GM10847 (cell line): ENCODE data around the gene TNFAIP8L1.

Experiments
- POLR2A ChIP-seq: IDR thresholded peaks from 2 replicates; pipeline ENCODE4 v1.6.1; 2011; ENCODE audit not compliant: insufficient read length; ENCODE audit errors: extremely low read depth

The TNFAIP8L1 gene

DNA sequence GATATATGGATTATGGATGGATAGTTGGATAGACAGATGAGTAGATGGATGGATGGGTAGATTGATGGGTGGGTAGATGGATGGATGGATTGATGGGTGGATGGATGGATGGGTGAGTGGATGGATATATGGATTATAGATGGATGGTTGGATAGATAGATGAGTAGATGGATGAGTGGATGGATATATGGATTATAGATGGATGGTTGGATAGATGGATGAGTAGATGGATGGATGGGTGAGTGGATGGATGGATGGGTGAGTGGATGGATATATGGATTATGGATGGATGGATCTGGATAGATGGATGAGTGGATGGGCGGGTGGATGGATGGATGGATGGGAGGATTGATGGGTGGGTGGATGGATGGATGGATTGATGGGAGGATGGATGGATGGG lies 36.4 kb upstream of the TNFAIP8L1 start:
- TF ChIP-seq POLR2A, result no peak

DNA sequence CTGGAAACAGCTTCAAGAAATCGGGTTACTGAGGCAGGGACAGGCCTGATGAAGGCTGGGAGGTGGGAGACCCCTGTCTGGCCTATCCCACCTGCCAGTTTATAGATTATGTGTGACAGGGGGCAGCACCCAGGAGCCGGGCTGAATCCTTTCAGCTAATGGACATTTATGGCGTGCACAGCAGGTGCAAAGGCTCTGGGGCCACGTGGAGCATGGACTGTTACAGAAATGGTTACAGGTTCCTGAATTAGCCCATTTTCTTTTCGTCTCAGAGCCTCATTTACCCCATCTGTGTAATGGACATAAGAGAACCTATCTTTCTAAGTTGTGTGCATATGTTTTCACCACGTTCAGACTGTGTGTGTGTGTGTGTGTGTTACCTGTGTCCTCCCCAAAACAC lies 34.4 kb upstream of the TNFAIP8L1 start:
- TF ChIP-seq POLR2A, result no peak

DNA sequence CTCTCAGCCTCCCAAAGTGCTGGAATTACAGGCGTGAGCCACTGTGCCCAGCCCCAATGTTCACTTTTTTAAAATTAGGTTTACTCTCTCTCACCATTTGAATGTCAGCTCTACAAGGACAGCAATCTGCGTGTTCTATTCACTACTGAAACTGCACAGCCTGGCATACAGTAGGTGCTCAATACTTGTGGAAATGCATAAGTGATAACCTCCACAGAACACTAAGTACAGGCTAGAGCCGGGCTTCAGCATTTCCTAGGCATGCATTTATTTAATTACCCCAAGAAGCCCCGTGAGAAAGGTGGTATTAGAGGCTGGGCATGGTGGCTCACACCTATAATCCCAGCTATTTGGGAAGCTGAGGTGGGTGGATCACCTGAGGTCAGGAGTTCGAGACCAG lies 33.1 kb upstream of the TNFAIP8L1 start:
- no peak for TF ChIP-seq POLR2A

DNA sequence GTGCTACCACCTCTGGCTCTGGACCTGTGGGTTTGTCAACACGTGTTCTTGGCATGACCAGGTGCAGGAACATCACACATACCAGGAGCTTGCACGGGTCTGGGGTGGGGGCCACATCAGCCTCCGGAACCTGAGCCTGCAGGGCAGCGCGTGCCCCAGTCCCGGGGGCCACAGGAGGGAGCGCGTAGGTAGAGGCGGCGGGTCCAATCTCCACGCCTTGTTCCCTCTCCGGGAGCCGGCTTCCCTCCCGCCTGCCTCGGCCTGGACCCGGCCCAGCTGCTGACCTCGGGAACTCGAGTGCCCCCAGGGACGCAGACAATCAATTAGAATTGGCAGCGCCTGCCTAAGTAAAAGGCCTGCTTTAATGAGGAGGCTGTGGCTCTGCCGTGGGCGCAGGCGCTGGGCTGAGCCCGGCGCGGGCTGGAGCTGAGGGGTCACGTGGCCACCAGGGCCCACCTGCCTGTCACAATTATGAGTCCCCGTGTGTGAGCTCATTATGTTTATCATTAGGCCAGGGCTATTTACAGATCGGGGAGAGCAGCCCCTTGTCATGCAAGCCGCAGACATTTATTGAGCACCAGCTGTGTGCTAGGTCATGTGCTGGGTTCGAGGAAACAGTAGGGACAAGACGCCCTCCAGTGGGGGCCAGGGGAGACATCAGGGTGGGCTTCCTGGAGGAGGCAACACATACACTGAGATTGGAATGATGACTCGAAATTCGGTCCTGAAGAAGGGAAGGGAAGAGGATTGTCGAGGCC lies 32.2 kb upstream of the TNFAIP8L1 start:
- TF ChIP-seq POLR2A, result no peak

DNA sequence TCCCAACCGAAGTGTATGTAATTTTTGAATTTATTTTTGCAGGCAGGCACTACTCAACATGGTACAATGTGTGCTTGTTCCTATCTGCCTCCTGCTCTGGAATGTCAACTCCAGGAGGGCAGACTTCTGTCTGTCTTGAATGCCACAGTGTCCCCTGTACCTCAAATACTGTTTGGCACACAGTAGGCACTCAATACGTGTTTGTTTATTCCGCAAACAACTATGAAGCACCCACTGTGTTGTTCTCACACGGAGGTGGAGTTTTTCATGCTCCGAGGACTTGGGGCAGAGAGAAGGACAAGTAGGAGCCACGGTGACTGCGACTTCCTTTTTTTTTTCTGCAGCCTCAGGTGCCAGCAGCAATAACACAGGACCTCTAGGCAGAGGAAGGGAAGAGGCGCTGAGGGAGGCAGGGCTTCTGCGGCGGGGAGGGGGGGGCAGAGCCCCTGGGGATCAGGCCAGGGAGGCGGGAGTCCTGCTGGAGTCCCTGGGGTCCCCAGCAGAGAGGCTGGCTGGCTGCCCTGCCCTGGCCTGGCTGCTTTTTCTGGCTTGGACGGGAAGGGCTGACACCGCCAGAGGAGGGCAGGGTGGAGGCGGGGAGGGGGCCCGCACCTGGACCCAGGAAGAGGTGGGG lies 29.3 kb upstream of the TNFAIP8L1 start:
- TF ChIP-seq POLR2A, result no peak

DNA sequence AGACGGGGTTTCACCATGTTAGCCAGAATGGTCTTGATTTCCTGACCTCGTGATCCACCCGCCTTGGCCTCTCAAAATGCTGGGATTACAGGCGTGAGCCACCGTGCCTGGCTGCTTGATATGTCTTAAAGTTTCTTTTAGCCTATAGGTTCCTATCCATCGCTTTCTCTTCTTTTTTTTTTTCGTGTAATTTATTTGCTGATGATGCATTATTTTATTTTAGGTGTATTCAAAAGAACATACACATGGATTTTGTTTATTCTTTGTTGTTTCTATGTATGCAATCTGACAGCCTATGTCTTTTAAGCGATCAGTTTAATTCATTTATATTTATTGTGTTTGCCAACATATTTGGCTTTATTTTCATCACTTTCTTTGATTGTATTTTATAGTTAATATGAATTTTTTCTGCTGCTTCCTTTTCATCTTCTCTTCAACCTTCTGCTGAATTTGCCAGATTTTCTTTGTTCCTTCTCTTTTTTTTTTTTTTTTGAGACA lies 26.0 kb upstream of the TNFAIP8L1 start:
- no peak for TF ChIP-seq POLR2A

DNA sequence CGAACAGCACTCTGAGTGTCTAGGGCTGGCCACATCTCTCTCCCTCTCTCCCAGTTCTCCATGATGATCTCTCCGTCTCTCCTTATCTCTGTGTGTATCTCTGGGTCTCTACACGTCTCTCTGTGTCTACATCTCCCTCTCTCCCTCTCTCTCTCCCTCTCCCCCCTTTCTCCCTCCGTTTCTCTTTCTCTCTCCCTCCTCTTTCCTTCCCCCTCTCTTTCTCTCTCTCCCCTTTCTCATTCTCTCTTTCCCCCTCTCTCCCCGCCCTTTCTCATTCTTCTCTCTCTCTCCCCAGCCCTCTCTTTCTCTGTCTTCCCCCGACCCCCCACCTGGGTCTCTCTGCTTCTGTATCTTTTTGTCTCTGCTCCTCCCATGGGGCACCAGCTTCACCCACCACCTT lies 21.3 kb upstream of the TNFAIP8L1 start:
- TF ChIP-seq POLR2A, result no peak

DNA sequence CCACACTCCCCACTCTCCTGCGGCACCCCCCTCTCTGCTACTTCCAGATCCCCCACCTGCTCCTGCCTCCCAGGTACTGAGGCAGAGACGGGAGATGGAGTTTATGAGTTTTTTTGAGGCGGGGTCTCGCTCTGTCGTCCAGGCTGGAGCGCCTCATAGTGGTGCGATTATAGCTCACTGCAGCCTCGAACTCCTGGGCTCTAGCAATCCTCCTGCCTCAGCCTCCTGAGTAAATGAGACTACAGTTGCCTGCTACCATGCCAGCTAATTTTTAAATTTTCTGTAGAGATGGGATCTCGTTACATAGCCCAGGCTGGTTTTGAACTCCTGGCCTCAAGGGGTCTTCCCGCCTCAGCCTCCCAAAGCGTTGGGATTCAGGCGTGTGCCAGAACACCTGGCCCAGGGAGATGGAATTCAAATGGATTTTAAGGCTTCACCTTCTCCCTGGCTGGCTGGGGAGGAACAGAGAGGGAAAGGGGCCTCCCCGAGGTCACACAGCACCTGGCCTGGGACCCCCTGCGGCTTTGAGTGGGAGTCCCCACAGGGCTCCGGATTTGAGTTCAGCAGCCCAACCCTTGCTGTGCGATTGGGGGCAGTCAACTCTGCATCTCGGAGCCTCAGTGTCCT lies 19.5 kb upstream of the TNFAIP8L1 start:
- TF ChIP-seq POLR2A, result no peak

DNA sequence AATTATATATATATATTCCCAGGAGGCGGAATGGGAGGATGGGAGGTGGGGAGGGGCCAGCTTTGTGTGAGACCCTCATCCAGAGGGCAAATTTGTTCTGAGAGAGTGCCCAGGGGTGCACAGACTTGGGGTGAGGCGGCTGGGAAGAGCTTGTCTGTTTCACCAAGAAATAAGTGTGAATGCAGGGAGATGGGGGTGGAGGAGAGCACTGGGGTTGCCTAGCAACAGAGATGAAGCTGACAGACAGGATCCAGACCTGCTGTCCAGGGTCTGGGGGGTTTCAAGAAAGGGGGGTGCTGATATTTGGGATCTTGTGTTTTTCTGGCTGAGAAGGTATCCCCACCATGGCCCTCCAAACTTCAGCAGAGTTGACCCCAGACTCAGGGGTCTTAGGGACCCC lies 18.6 kb upstream of the TNFAIP8L1 start:
- TF ChIP-seq POLR2A, result no peak

DNA sequence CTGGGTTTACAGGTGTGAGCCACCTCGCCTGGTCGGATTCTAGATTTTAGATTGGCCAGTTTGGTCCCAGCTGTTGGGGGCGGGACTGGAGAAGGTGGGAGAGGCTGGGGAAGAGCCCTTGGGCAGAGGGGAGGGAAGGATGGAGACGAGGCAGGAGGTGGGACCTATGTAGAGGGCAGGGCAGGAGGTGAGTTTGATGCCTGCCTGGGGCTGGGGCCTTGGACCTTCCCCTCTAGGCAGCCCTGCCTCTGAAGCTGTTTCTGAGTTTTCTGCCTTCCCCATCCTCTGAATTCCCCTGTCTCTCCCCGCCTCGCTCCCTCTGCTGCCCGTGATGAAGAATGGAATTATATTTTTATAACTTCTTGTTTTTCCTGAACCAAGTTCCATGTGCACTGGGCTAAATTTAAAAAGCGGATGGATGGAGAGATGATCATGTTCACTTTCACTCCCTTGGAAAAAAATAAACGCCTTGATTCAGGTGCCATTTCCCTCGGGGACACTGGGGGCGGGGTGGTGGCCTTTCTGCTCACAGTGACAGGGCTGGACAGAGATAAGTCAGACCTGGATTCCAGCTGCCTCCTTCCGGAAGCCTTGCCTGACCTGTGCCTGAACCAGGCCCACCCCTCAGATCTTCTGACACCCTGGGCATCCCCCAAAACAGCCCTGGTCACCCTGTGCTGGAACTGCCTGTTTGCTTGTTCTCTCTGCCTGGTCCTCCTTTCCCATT lies 16.5 kb upstream of the TNFAIP8L1 start:
- no peak for TF ChIP-seq POLR2A

DNA sequence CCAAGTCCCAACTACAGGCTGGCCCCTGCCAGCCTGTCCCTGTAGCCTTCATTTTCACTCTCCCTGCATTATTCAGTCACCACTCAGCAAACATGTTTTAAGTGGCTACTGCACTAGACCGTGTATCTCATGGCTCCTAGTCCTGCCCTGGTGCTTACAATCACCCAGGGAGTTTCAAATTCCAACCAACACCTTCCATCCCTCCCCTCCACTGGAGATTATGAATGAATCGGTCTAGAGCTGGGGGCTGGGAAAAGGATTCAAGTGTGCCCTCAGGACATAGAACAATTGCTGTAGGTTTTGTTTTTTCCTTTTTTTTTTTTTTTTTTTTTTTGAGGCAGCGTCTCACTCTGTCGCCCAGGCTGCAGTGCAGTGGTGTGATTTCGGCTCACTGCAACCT lies 15.0 kb upstream of the TNFAIP8L1 start:
- no peak for TF ChIP-seq POLR2A

DNA sequence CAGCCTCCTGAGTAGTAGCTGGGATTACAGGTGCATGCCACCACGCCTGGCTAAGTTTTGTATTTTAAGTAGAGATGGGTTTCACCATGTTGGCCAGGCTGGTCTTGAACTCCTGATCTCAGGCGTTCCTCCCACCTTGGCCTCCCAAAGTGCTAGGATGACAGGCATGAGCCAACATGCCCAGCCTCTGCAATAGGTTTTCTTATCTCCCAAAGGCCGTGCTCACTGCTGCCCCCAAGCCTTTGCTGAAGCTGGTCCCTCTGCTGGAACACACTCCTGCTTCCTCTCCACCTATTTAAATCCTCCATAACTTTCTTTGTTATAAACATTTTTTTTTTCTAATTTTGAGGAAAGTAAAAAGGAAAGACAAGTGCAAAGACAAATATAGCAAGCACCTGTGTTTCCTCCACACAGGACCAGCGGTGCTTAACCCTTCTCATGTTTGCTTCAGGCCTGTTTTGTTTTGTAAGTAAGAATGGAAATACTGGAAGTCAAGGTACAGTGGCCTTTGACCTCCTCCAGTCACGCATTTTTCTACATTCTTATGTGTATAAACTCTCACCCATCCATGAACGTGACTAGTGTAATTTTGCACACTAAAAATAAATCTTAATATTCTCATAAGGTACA lies 14.5 kb upstream of the TNFAIP8L1 start:
- TF ChIP-seq POLR2A, result no peak

DNA sequence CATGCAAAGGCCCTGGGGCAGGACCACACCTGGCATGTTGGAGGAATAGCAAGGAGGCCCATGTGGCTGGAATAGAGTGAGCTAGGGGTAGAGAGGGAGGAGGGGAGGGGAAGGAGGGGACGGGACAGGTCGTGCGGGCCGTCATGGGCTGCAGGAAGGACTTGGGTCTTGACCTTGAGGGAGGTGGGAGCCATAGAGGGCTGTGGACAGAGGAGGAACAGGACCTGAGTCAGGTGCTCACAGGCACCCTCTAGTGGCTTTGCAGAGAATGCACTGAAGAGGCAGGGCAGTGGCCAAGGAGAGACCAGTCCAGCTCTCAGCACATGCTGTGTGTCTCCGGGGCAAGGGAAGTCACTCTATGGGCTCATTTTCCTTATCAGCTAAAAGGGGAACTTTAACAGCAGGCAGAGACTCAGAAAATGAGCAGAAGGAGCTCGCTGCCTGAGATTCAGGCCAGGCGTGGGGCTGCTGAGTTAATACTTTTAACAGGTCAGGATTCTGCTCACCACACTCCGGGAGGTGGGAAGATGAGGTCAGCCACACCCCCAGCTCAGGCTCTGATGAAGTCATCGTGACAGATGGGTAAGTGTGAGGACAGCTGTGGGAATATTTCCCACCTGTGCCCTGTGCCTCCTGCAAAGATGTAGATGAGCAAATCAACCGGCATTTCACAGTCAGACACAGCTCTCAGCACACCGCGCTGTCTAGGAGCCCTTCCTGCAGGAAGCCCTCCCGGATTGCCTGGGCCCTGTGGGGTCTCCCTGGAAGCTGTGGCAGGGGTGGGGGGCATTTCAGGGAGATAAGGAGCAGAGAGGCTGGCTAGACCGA lies 6.0 kb upstream of the TNFAIP8L1 start:
- TF ChIP-seq POLR2A, result no peak

DNA sequence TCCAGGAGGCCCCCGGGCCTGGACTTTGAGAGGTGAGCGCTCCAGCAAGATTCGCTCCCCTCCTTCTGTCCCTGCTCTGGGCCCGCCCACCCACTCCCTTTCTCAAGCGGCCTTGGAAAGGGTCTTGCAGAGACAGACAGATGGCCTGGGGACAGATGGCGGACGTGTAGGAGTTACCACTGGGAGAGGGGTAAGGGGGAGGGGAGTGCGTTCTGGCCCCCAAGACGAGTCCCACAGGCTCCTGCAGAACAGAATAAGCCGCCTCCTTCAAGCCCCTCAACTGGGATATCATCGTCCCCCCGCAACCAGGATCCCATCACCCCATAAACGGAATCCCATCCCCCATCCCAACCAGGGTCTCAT lies 3.6 kb upstream of the TNFAIP8L1 start:
- TF ChIP-seq POLR2A, result no peak
